ENCODE data around the gene UBE2G2.

DNA sequence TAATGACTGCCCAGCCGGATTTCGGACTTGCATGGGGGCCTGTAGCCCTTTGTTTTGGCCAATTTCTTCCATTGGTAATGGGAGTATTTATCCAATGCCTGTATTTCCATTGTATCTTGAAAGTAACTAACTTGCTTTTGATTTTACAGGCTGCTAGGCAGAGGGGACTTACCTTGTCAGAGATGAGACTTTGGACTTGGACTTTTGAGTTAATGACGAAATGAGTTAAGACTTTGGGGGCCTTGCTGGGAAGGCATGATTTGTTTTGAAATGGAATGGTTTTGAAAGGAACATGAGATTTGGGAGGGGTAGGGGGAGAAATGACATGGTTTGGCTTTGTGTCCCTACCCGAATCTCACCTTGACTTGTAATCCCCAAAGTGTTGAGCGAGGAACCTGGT, 9.6 kb downstream of the UBE2G2 start:
- TF ChIP-seq, protein P1, sequence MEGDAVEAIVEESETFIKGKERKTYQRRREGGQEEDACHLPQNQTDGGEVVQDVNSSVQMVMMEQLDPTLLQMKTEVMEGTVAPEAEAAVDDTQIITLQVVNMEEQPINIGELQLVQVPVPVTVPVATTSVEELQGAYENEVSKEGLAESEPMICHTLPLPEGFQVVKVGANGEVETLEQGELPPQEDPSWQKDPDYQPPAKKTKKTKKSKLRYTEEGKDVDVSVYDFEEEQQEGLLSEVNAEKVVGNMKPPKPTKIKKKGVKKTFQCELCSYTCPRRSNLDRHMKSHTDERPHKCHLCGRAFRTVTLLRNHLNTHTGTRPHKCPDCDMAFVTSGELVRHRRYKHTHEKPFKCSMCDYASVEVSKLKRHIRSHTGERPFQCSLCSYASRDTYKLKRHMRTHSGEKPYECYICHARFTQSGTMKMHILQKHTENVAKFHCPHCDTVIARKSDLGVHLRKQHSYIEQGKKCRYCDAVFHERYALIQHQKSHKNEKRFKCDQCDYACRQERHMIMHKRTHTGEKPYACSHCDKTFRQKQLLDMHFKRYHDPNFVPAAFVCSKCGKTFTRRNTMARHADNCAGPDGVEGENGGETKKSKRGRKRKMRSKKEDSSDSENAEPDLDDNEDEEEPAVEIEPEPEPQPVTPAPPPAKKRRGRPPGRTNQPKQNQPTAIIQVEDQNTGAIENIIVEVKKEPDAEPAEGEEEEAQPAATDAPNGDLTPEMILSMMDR (IDR thresholded peaks at IDR 0.05), result no peak
- no peak for TF ChIP-seq POLR2A (IDR thresholded peaks at IDR 0.05)
- TF ChIP-seq POLR2AphosphoS5 (IDR thresholded peaks at IDR 0.05), result no peak

Data from breast epithelium (tissue), 3 donors.